HFFc6 (cell line): ENCODE measurements around the gene CCSER1. TPM values are rescaled to one million over a fixed set of nuclear protein-coding genes. Genes with fewer than 3 reads are reported as not detected.

Experiments used
- DNase-seq: peaks from one replicate; pipeline ENCODE4 v3.0.0-alpha.2; 2018
- H3K27ac Mint-ChIP-seq: 2 replicates; pipeline ENCODE4 v1.8.0; 2020; ENCODE audit warnings: mild to moderate bottlenecking, mixed read lengths
- H3K27me3 Mint-ChIP-seq: 2 replicates; pipeline ENCODE4 v1.8.0; 2021; ENCODE audit warnings: mild to moderate bottlenecking, moderate library complexity, mixed read lengths; ENCODE audit not compliant: insufficient read depth
- H3K36me3 Mint-ChIP-seq: 2 replicates; pipeline ENCODE4 v1.8.0; 2021; ENCODE audit warnings: low read depth, mixed read lengths
- H3K4me1 Mint-ChIP-seq: 2 replicates; pipeline ENCODE4 v1.8.0; 2020; ENCODE audit warnings: low read depth, mixed read lengths
- H3K4me3 Mint-ChIP-seq: 2 replicates; pipeline ENCODE4 v1.8.0; 2020; ENCODE audit warnings: mild to moderate bottlenecking, moderate library complexity, mixed read lengths
- H3K9me3 Mint-ChIP-seq: 2 replicates; pipeline ENCODE4 v1.8.0; 2020; ENCODE audit warnings: mild to moderate bottlenecking, mixed read lengths
- CTCF ChIP-seq: fragments of 200-600 bp; sonication (generic); IDR thresholded peaks from 2 replicates; pipeline ENCODE4 v1.5.0; 2021; ENCODE audit warnings: antibody characterized with exemption, mild to moderate bottlenecking
- total RNA-seq, 6 experiments: library from RNA; stranded (reverse); fragmentation: NEBNext Ultra II Directional; extraction: Animal tissue kit (Norgen Biotek cat#: 25700); gene quantifications; 2 replicates in 1 of 6; 3 replicates in 5 of 6; pipeline ENCODE4 v1.2.3, GENCODE V29; 2021

CCSER1 gene
- total RNA-seq, 6 experiments from 2014 or later, result not detected

GRCh38 chr4:90207887-90208454 is 80.8 kb downstream of the CCSER1 start:
- Mint-ChIP-seq H3K9me3 (peaks cover 62% of the 10 kb centered on the region), H3K36me3 (no peaks in the 10 kb centered on the region), H3K4me3 (no peak overlapping the region), H3K27me3 (no peaks in the 10 kb centered on the region), H3K4me1 (no peaks in the 10 kb centered on the region), H3K27ac (no peak overlapping the region)
- no peak for DNase-seq
- TF ChIP-seq CTCF, result no peak

GRCh38 chr4:90209922-90210321 is 82.7 kb downstream of the CCSER1 start:
- peaks cover 43% of the 10 kb centered on the region for H3K9me3 Mint-ChIP-seq
- no peak for DNase-seq
- H3K27me3 Mint-ChIP-seq, result no peaks in the 10 kb centered on the region
- H3K4me1 Mint-ChIP-seq, result no peaks in the 10 kb centered on the region
- no peak overlapping the region for H3K4me3 Mint-ChIP-seq
- no peaks in the 10 kb centered on the region for H3K36me3 Mint-ChIP-seq
- no peak for TF ChIP-seq CTCF
- no peak overlapping the region for H3K27ac Mint-ChIP-seq

GRCh38 chr4:90211174-90211573 is 84.0 kb downstream of the CCSER1 start:
- H3K4me1 Mint-ChIP-seq, result no peaks in the 10 kb centered on the region
- no peak overlapping the region for H3K27ac Mint-ChIP-seq
- no peak overlapping the region for H3K4me3 Mint-ChIP-seq
- DNase-seq, result no peak
- peaks cover 32% of the 10 kb centered on the region for H3K9me3 Mint-ChIP-seq
- H3K27me3 Mint-ChIP-seq, result no peaks in the 10 kb centered on the region
- H3K36me3 Mint-ChIP-seq, result no peaks in the 10 kb centered on the region
- no peak for TF ChIP-seq CTCF

- no peak for TF ChIP-seq CTCF
- Mint-ChIP-seq H3K9me3 (peaks cover 15% of the 10 kb centered on the region), H3K27me3 (peaks cover 2% of the 10 kb centered on the region; the same call in 1 of the 2 replicates), H3K4me3 (no peak overlapping the region), H3K4me1 (no peaks in the 10 kb centered on the region), H3K27ac (no peak overlapping the region), H3K36me3 (no peaks in the 10 kb centered on the region)
- DNase-seq, result no peak
These were observed 88.1 kb downstream of the CCSER1 start for GRCh38 chr4:90215286-90215685.

GRCh38 chr4:90219822-90220221 is 92.6 kb downstream of the CCSER1 start:
- no peak for TF ChIP-seq CTCF
- Mint-ChIP-seq H3K4me3 (no peak overlapping the region), H3K9me3 (peaks cover 27% of the 10 kb centered on the region), H3K27me3 (peaks cover 2% of the 10 kb centered on the region; the same call in 1 of the 2 replicates), H3K27ac (no peak overlapping the region), H3K4me1 (no peaks in the 10 kb centered on the region), H3K36me3 (no peaks in the 10 kb centered on the region)
- DNase-seq, result no peak

GRCh38 chr4:90220459-90220858 is 93.3 kb downstream of the CCSER1 start:
- peaks cover 2% of the 10 kb centered on the region; the same call in 1 of the 2 replicates for H3K27me3 Mint-ChIP-seq
- no peaks in the 10 kb centered on the region for H3K36me3 Mint-ChIP-seq
- H3K27ac Mint-ChIP-seq, result no peak overlapping the region
- DNase-seq, result no peak
- H3K9me3 Mint-ChIP-seq, result peaks cover 27% of the 10 kb centered on the region
- no peak overlapping the region for H3K4me3 Mint-ChIP-seq
- TF ChIP-seq CTCF, result no peak
- H3K4me1 Mint-ChIP-seq, result no peaks in the 10 kb centered on the region
